Panc1 (cell line): ENCODE results near the gene CALCOCO2. TPM values are rescaled to one million over a fixed set of nuclear protein-coding genes. Genes with fewer than 3 reads are reported as not detected.
"Not testable (repeated sequence)": the region's sequence is repeated elsewhere in the genome, so short reads cannot be mapped to it uniquely, and the experiment has no call there.

Source experiments
- ATAC-seq: fragments of 200-7000 bp; cut with Tn5 transposase; 2 replicates; pipeline ENCODE4 v1.9.1; 2020; ENCODE audit warnings: mild to moderate bottlenecking, moderate library complexity
- BruUV-seq: library from RNA; stranded (reverse); fragments of 400-500 nt; replicated peaks from 2 replicates; lab custom pipeline; 2021; lab: Mats Ljungman, UMichigan
- CTCF ChIA-PET: fragments of 300-600 bp; sonication (Branson Sonifier 250); formaldehyde crosslinking; loops from one replicate; lab custom pipeline; 2022; ENCODE audit warnings: antibody characterized with exemption; lab: Charles Lee
- POLR2A ChIA-PET: fragments of 300-600 bp; sonication (Branson Sonifier 250); formaldehyde crosslinking; loops from one replicate; lab custom pipeline; 2022; ENCODE audit warnings: antibody characterized with exemption; lab: Charles Lee
- DNase-seq: peaks from one replicate; pipeline ENCODE4 v3.0.0-alpha.2; 2010; ENCODE audit warnings: low read depth, low spot score
- H3K27ac ChIP-seq: 2 replicates; pipeline ENCODE4 v1.5.1; 2011; ENCODE audit warnings: mild to moderate bottlenecking, low read length, inconsistent platforms
- H3K27me3 ChIP-seq: fragments of 200-500 bp; sonication (Bioruptor generic); 2 replicates; pipeline ENCODE4 v1.6.0; 2014; ENCODE audit warnings: low read length, inconsistent platforms; ENCODE audit not compliant: control insufficient read depth, insufficient read depth
- H3K36me3 ChIP-seq: fragments of 200-500 bp; sonication (Bioruptor generic); 2 replicates; pipeline ENCODE4 v1.5.1; 2014; ENCODE audit warnings: inconsistent platforms, mild to moderate bottlenecking, low read length, moderate library complexity; ENCODE audit not compliant: control insufficient read depth, insufficient read depth
- H3K4me1 ChIP-seq: 2 replicates; pipeline ENCODE4 v1.5.1; 2011; ENCODE audit warnings: inconsistent platforms, mild to moderate bottlenecking, low read length, moderate library complexity; ENCODE audit not compliant: control insufficient read depth, insufficient read depth
- H3K4me3 ChIP-seq, 2 experiments: 2 replicates each; pipeline ENCODE4 v1.5.1; 2011 to 2012; ENCODE audit warnings: low read depth in 2 of 2, low read length in 2 of 2, mild to moderate bottlenecking in 2 of 2, inconsistent platforms in 1 of 2, moderate library complexity in 1 of 2
- H3K9me3 ChIP-seq: fragments of 200-500 bp; sonication (Bioruptor generic); 2 replicates; pipeline ENCODE4 v1.5.1; 2014; ENCODE audit warnings: low read depth, mild to moderate bottlenecking, inconsistent platforms, low read length, moderate library complexity; ENCODE audit not compliant: control insufficient read depth, insufficient read depth
- CTCF ChIP-seq: fragments of 450-650 bp; IDR thresholded peaks from 2 replicates; pipeline ENCODE4 v1.5.1; 2017; ENCODE audit warnings: mild to moderate bottlenecking
- POLR2AphosphoS5 ChIP-seq: IDR thresholded peaks from 2 replicates; pipeline ENCODE4 v1.6.1; 2012; ENCODE audit warnings: mild to moderate bottlenecking, low read depth, low read length, moderate library complexity
- REST ChIP-seq, 2 experiments: IDR thresholded peaks; 2 replicates each; pipeline ENCODE4 v1.6.1; 2011 to 2012; ENCODE audit warnings: low read depth in 2 of 2, control low read depth in 1 of 2, low read length in 1 of 2, mild to moderate bottlenecking in 1 of 2, moderate library complexity in 1 of 2; ENCODE audit not compliant: insufficient read depth in 1 of 2
- SIN3A ChIP-seq: IDR thresholded peaks from 2 replicates; pipeline ENCODE4 v1.6.1; 2012; ENCODE audit warnings: low read depth, mild to moderate bottlenecking, low read length, moderate library complexity, borderline replicate concordance; ENCODE audit not compliant: insufficient read depth
- TCF7L2 ChIP-seq: IDR thresholded peaks from 2 replicates; pipeline ENCODE4 v1.6.1; 2011; ENCODE audit warnings: mild to moderate bottlenecking, low read depth, low read length, inconsistent platforms
- in situ Hi-C: cut with HindIII; loops from 2 replicates; pipeline ENCODE4 v1.10.0; 2016; ENCODE audit warnings: low sequenced_read_pairs, low pct_unique_long_range_greater_than_20kb
- intact Hi-C: fragments of 100-400 bp; cut with micrococcal nuclease; formaldehyde crosslinking; loops from one replicate; pipeline ENCODE4 v1.10.0; 2022; ENCODE audit not compliant: unreplicated experiment
- total RNA-seq: library from RNA; stranded (reverse); gene quantifications from one replicate; pipeline ENCODE4 v1.2.1, GENCODE V29; 2021; ENCODE audit not compliant: unreplicated experiment

Gene CALCOCO2
- total RNA-seq, 1 experiment from 2014 or later = 282 TPM

- no TSS peak for BruUV-seq
- H3K36me3 ChIP-seq = no peaks in the 10 kb centered on the region
- POLR2A ChIA-PET = interaction anchor here (0.5 kb wide), 1 partner anchor 83 kb away, joined by 4 read pairs; no protein-coding TSS in a partner anchor
- CTCF ChIA-PET = no interaction called here
- no peak overlapping the region for H3K4me3 ChIP-seq
- ATAC-seq = no peak
- no peak overlapping the region for H3K27ac ChIP-seq
- TF ChIP-seq CTCF = no peak
- no peak for TF ChIP-seq TCF7L2
- TF ChIP-seq REST (IDR thresholded peaks at IDR 0.05; ENCODE audit: insufficient read depth in 1 of 2, low read depth in 2 of 2, low read length in 1 of 2) = no peak
- no peak for TF ChIP-seq POLR2AphosphoS5
- no peak for TF ChIP-seq SIN3A
- in situ Hi-C loops = no loop called here
- DNase-seq = no peak
- no peaks in the 10 kb centered on the region for H3K27me3 ChIP-seq
- H3K4me1 ChIP-seq = peaks cover 21% of the 10 kb centered on the region
- intact Hi-C loops = no loop called here
- no peaks in the 10 kb centered on the region for H3K9me3 ChIP-seq
Observed at GRCh38 chr17:48795444-48796162, 35.2 kb upstream of the CALCOCO2 start.

GRCh38 chr17:48796163-48796522 lies 34.7 kb upstream of the CALCOCO2 start:
- intact Hi-C loops, DNase-seq, ATAC-seq, H3K4me3 ChIP-seq, POLR2A ChIA-PET, H3K9me3 ChIP-seq, in situ Hi-C loops, H3K36me3 ChIP-seq, H3K27me3 ChIP-seq, BruUV-seq, H3K27ac ChIP-seq: not testable (repeated sequence)
- peaks cover 16% of the 10 kb centered on the region for H3K4me1 ChIP-seq
- CTCF ChIA-PET = interaction anchor here (0.8 kb wide), 1 partner anchor 17 kb away, joined by 6 read pairs; no protein-coding TSS in a partner anchor

- H3K36me3 ChIP-seq = no peaks in the 10 kb centered on the region
- peaks cover 7% of the 10 kb centered on the region for H3K4me1 ChIP-seq
- H3K4me3 ChIP-seq = no peak overlapping the region
- intact Hi-C loops (no loop called here), in situ Hi-C loops (no loop called here)
- no peak for ATAC-seq
- no peaks in the 10 kb centered on the region for H3K9me3 ChIP-seq
- BruUV-seq = no TSS peak
- DNase-seq = no peak
- H3K27ac ChIP-seq = no peak overlapping the region
- ChIA-PET CTCF (interaction anchor here (0.6 to 1.5 kb wide), 5 partner anchors 48 to 840 kb away, joined by 3 to 10 read pairs (median 4); no protein-coding TSS in a partner anchor), POLR2A (no interaction called here)
- TF ChIP-seq SIN3A (no peak), TCF7L2 (no peak), POLR2AphosphoS5 (no peak), CTCF (no peak), REST (IDR thresholded peaks at IDR 0.05; ENCODE audit: insufficient read depth in 1 of 2, low read depth in 2 of 2, low read length in 1 of 2) (no peak)
- no peaks in the 10 kb centered on the region; the same call in 1 of the 2 replicates for H3K27me3 ChIP-seq
Observed at GRCh38 chr17:48799069-48799723, 31.6 kb upstream of the CALCOCO2 start.
